Measurements from ENCODE around the gene BMS1.
"Not testable (repeated sequence)": the region's sequence is repeated elsewhere in the genome, so short reads cannot be mapped to it uniquely, and the experiment has no call there.

The BMS1 gene

GRCh38 chr10:42850931-42851330, 68.3 kb downstream of the BMS1 start:
- H3K4me3 ChIP-seq (ENCODE audit: low read length), result no peak overlapping the region
- TF ChIP-seq CTCF (conservative IDR thresholded peaks at IDR 0.05; ENCODE audit: low read depth, low read length), result no peak
- no peak for DNase-seq (ENCODE audit: low read depth)

- no peak overlapping the region for H3K4me3 ChIP-seq (ENCODE audit: low read length)
- no peak for TF ChIP-seq CTCF (conservative IDR thresholded peaks at IDR 0.05; ENCODE audit: low read depth, low read length)
- DNase-seq (ENCODE audit: low read depth), result no peak
Measured at GRCh38 chr10:42859256-42859655, 76.7 kb downstream of the BMS1 start.

GRCh38 chr10:42860016-42860415, 77.4 kb downstream of the BMS1 start:
- H3K4me3 ChIP-seq (ENCODE audit: low read length); DNase-seq (ENCODE audit: low read depth): not testable (repeated sequence)

GRCh38 chr10:42862801-42863200, 80.2 kb downstream of the BMS1 start:
- not testable (repeated sequence) for H3K4me3 ChIP-seq (ENCODE audit: low read length); DNase-seq (ENCODE audit: low read depth)

- peak; percentile 39 for TF ChIP-seq CTCF (conservative IDR thresholded peaks at IDR 0.05; ENCODE audit: low read depth, low read length)
- H3K4me3 ChIP-seq (ENCODE audit: low read length), result no peak overlapping the region
- DNase-seq (ENCODE audit: low read depth), result no peak
Measured at GRCh38 chr10:42864575-42864974, 82.0 kb downstream of the BMS1 start.

- no peak for TF ChIP-seq CTCF (conservative IDR thresholded peaks at IDR 0.05; ENCODE audit: low read depth, low read length)
- DNase-seq (ENCODE audit: low read depth), result no peak
- no peak overlapping the region for H3K4me3 ChIP-seq (ENCODE audit: low read length)
Measured at GRCh38 chr10:42865716-42866114, 83.1 kb downstream of the BMS1 start.

GRCh38 chr10:42866115-42866995, 83.8 kb downstream of the BMS1 start:
- TF ChIP-seq CTCF (conservative IDR thresholded peaks at IDR 0.05; ENCODE audit: low read depth, low read length), result peak; percentile 57
- peak; percentile 3 for DNase-seq (ENCODE audit: low read depth)
- peak overlapping the region; percentile 5 for H3K4me3 ChIP-seq (ENCODE audit: low read length)

GRCh38 chr10:42867571-42867970, 85.0 kb downstream of the BMS1 start:
- H3K4me3 ChIP-seq (ENCODE audit: low read length), result no peak overlapping the region

More at GRCh38 chr10:42867571-42867970, 85.0 kb downstream of the BMS1 start:
- no peak for TF ChIP-seq CTCF (conservative IDR thresholded peaks at IDR 0.05; ENCODE audit: low read depth, low read length)
- no peak for DNase-seq (ENCODE audit: low read depth)

All from retinal pigment epithelial cell (primary cell).